ENCODE data around the gene DHCR24. TPM values are rescaled to one million over a fixed set of nuclear protein-coding genes. Genes with fewer than 3 reads are reported as not detected.
"Not testable (repeated sequence)": the region's sequence is repeated elsewhere in the genome, so short reads cannot be mapped to it uniquely, and the experiment has no call there.

Gene DHCR24, protein sequence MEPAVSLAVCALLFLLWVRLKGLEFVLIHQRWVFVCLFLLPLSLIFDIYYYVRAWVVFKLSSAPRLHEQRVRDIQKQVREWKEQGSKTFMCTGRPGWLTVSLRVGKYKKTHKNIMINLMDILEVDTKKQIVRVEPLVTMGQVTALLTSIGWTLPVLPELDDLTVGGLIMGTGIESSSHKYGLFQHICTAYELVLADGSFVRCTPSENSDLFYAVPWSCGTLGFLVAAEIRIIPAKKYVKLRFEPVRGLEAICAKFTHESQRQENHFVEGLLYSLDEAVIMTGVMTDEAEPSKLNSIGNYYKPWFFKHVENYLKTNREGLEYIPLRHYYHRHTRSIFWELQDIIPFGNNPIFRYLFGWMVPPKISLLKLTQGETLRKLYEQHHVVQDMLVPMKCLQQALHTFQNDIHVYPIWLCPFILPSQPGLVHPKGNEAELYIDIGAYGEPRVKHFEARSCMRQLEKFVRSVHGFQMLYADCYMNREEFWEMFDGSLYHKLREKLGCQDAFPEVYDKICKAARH
- 10 to 100 TPM; 27.4 to 78.7 TPM for total RNA-seq

DNA sequence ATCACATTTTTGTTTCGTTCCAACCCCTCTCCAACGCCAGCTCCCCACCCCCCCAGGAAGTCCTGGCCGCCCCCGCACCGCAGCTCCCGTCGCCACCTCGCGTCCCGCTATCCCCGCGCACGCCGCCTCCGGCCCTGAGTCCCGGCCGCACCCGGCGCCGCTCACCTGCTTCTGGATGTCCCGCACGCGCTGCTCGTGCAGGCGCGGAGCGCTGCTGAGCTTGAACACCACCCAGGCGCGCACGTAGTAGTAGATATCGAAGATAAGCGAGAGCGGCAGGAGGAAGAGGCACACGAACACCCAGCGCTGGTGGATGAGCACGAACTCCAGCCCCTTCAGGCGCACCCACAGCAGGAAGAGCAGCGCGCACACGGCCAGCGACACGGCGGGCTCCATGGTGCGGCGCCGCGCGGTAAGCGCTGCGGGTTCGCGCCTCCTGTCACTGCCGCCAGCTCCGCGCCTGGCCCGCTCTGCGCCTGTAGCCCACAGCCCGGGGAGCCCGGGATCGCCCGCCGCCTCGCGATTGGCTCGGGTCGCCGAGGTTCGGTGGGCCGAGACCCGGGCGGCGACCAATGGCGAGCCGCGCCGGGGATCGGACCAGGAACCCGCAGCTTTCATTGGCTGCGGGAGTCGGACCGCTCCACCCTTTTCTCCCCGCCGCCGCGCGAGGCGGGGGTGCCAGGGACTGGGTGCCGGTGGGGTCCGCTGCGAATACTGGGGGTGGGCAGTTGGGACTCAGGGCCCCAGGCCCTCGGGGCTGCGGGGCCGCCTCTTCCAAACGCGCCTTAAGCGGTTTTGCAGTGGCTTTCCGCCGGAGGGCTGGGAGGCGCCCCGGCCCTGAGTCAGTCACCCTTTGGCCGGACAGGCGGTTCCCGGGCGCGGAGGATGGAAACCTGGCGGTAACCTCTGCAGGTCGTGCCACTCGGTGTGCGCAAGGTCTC lies at the start of gene DHCR24:
Gene DHCR24 (minus strand): TSS at position 472 of the 941 bp plus-strand sequence. CDS start 76 bp downstream, at position 396.
- peaks cover 36% of the 10 kb centered on the region for H3K4me1 Mint-ChIP-seq
- peak; percentile 94 for ATAC-seq (replicated peaks)
- H3K4me3 Mint-ChIP-seq, result peak within 1 kb of the TSS; percentile 96

DNA sequence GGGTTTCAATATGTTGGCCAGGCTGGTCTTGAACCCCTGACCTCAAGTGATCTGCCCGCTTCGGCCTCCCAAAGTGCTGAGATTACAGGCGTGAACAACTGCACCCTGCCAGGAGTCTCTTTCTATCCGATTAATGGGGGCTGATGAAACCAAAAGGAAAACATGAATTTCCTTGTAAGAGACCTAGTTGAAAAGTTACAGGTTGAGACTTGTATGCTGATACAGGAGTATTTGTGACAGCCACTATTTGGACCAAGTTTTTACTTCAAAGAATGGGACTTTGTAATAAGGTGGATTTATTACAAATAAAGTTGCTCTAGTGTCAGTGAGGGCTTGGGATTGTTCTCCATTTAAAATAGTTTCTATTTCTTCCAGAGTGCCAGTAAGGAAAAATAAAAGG lies 49.8 kb upstream of the DHCR24 start:
- ATAC-seq (replicated peaks), result no peak
- H3K9me3 Mint-ChIP-seq, result peaks cover 3% of the 10 kb centered on the region
- H3K27ac Mint-ChIP-seq, result no peak overlapping the region

More for the DNA sequence above, at the start of gene DHCR24:
- Mint-ChIP-seq H3K9me3 (no peaks in the 10 kb centered on the region), H3K27me3 (peaks cover 19% of the 10 kb centered on the region), H3K27ac (peak within 1 kb of the TSS; percentile 72), H3K36me3 (ENCODE audit: low read depth) (peaks cover 39% of the 10 kb centered on the region)

DNA sequence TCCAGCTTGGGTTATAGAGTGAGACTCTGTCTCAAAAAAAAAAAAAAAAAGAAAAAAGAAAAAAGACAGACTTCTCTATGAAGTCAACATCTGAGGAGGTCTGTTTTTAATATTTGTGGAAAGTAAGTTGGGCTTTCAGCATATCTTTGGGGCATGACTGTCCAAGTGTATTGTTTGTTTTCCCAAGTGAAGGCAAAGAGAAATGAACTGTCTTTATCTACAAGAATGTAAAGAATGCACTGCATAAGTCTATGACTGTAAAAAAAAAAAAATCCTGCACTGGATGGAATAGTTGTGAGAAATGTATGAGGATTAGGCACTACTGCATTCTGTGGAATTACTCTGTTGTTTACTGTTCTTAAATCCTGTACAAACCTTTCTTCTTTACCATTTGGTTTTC lies 47.9 kb upstream of the DHCR24 start:
- ATAC-seq (replicated peaks), result no peak
- Mint-ChIP-seq H3K9me3 (peaks cover 6% of the 10 kb centered on the region), H3K4me1 (peaks cover 5% of the 10 kb centered on the region), H3K4me3 (no peak overlapping the region), H3K36me3 (ENCODE audit: low read depth) (no peaks in the 10 kb centered on the region), H3K27me3 (peaks cover 25% of the 10 kb centered on the region), H3K27ac (no peak overlapping the region)

More for the DNA sequence above, 49.8 kb upstream of the DHCR24 start:
- Mint-ChIP-seq H3K4me1 (peaks cover 5% of the 10 kb centered on the region), H3K4me3 (no peak overlapping the region), H3K36me3 (ENCODE audit: low read depth) (no peaks in the 10 kb centered on the region), H3K27me3 (peaks cover 23% of the 10 kb centered on the region)

DNA sequence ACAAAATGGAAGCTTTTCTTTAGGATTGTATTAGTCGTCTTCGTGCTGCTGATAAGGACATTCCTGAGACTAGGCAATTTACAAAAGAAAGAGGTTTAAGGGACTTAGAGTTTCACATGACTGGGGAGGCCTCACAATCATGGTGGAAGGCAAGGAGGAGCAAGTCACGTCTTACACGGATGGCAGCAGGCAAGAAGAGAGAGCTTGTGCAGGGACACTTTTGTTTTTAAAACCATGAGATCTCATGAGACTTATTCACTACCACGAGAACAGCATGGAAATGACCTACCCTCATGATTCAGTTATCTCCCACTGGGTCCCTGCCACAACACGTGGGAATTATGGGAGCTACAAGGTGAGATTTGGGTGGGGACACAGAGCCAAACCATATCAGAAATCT lies 47.1 kb upstream of the DHCR24 start:
- not testable (repeated sequence) for H3K36me3 Mint-ChIP-seq (ENCODE audit: low read depth); H3K9me3 Mint-ChIP-seq; H3K4me3 Mint-ChIP-seq; H3K4me1 Mint-ChIP-seq; ATAC-seq (replicated peaks); H3K27ac Mint-ChIP-seq
- peaks cover 25% of the 10 kb centered on the region for H3K27me3 Mint-ChIP-seq

DNA sequence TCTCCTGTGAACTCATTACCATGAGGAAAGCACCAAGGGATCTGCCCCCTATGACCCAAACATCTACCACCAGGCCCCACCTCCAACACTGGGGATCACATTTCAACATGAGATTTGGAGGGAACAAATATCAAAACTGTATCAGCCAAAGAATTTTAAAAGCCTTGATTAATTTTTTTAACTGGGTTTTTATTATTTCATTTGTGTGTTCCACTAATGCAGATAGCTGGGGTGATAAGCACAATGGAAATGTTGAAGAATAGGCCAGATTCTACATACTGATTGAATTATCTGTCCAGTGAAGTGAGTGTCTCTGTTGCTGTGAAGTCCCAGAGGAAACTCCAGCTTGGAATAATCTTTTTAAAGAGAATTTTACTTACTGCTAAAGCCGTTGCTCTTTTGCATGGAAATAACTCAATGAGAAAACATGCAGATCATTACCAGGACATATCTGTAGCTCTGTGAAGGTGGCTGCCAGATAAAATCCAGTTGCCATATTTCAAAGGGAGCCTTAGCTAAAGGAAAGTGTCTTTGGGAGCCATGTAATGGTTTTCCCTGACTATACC lies 44.4 kb upstream of the DHCR24 start:
- H3K27ac Mint-ChIP-seq, result no peak overlapping the region
- no peaks in the 10 kb centered on the region for H3K4me1 Mint-ChIP-seq
- ATAC-seq (replicated peaks), result no peak
- H3K27me3 Mint-ChIP-seq, result peaks cover 15% of the 10 kb centered on the region
- H3K36me3 Mint-ChIP-seq (ENCODE audit: low read depth), result no peaks in the 10 kb centered on the region
- H3K9me3 Mint-ChIP-seq, result peaks cover 6% of the 10 kb centered on the region
- no peak overlapping the region for H3K4me3 Mint-ChIP-seq

DNA sequence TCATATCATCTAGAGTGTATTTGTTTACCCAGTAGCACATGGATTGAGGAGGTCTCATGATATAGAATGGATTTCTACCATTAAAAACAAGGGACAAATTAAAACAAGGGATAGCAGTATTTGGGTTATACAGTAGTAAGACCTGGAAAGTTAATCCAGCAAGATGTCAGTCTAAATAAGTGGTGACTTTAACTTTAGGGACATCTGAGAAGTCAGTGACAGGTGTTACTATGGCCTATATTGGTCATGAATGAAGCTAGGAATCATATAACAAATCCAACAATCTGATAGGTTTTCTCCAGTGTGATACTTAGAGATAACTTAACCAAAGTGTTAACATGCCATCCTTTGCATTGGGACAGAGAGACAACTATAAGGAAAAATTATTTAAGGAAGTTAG lies 42.7 kb upstream of the DHCR24 start:
- Mint-ChIP-seq H3K27ac (no peak overlapping the region), H3K4me3 (no peak overlapping the region), H3K36me3 (ENCODE audit: low read depth) (no peaks in the 10 kb centered on the region), H3K27me3 (peaks cover 17% of the 10 kb centered on the region), H3K9me3 (peaks cover 6% of the 10 kb centered on the region), H3K4me1 (no peaks in the 10 kb centered on the region)
- ATAC-seq (replicated peaks), result no peak

DNA sequence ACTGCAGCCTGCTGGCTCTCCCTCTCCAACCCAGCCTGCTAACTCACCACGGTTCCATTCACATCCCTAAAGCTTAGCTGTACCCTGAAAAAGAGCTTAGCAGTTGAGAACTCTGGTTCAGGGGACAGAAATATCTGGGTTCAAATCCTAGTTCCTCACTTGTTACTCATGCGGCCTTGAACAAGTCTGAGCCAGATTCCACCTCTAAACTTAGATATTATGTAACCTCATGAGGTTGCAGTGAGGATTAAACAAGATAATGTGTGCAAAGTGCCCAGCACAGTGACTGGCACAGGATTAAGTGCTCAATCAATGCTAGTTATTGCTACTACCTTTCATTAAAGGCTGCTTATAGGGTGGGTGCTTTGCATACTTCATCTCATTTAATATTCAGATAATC lies 41.3 kb upstream of the DHCR24 start:
- no peaks in the 10 kb centered on the region for H3K4me1 Mint-ChIP-seq
- H3K9me3 Mint-ChIP-seq, result peaks cover 6% of the 10 kb centered on the region
- H3K36me3 Mint-ChIP-seq (ENCODE audit: low read depth), result no peaks in the 10 kb centered on the region
- peaks cover 15% of the 10 kb centered on the region for H3K27me3 Mint-ChIP-seq
- ATAC-seq (replicated peaks), result no peak
- no peak overlapping the region for H3K4me3 Mint-ChIP-seq
- no peak overlapping the region for H3K27ac Mint-ChIP-seq

DNA sequence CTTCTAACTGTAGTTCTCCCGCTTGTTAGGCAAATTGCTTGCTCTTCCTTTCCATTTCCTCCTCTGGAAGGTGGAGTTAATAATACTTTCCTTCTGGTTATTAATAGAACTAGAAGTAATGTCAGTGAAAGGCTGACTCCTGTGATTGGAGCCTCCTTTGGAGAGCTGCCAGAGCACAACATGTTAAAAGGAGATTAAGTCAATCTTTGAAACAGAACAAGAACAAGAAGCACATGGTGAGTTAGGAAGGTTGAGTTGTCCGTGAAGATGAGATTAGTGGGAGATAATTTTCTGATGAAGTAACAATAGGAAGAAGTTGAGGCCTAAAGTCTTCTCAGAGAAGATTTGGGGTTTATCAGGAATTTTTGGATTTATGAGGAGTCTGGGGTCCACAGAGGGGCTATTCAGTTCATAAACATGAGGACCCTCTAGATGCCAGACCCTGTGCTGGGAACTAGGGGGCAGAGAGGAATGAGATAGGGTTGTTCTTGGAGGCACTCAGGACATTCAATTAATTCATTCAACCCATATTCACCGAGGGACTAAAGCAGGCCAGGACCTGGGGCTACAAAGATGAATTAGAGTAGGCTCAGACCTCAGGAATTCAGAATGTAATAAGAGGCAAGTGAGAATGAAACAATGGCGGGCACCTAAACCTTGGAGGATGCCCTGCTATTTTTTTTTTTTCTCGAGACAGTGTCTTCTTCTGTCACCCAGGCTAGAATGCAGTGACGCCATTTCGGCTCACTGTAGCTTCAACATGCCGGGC lies 40.7 kb upstream of the DHCR24 start:
- peaks cover 6% of the 10 kb centered on the region for H3K9me3 Mint-ChIP-seq
- no peaks in the 10 kb centered on the region for H3K36me3 Mint-ChIP-seq (ENCODE audit: low read depth)
- ATAC-seq (replicated peaks), result no peak
- H3K4me3 Mint-ChIP-seq, result no peak overlapping the region
- peaks cover 17% of the 10 kb centered on the region for H3K27me3 Mint-ChIP-seq
- no peak overlapping the region for H3K27ac Mint-ChIP-seq
- no peaks in the 10 kb centered on the region for H3K4me1 Mint-ChIP-seq

DNA sequence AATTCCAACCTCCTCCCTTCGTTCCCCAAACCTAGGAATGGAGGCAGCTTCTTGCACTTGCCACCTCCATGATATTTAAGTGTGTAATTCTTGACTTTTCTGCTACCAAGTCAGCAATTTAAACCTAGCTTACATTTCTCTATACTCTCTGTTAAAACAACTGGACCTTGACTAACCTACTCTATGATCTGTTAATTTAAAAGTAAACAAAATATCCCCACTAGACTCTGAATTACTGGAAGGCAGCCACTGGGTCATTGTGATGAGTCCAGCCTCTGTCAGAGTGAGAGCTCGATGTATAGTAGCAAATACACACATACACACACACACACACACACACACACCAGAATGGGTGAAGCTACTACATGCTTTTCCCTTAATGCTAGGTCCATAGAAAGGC lies 40.0 kb upstream of the DHCR24 start:
- Mint-ChIP-seq H3K9me3 (peaks cover 6% of the 10 kb centered on the region), H3K4me1 (no peaks in the 10 kb centered on the region), H3K27ac (no peak overlapping the region), H3K36me3 (ENCODE audit: low read depth) (no peaks in the 10 kb centered on the region), H3K27me3 (peaks cover 20% of the 10 kb centered on the region), H3K4me3 (no peak overlapping the region)
- ATAC-seq (replicated peaks), result no peak

DNA sequence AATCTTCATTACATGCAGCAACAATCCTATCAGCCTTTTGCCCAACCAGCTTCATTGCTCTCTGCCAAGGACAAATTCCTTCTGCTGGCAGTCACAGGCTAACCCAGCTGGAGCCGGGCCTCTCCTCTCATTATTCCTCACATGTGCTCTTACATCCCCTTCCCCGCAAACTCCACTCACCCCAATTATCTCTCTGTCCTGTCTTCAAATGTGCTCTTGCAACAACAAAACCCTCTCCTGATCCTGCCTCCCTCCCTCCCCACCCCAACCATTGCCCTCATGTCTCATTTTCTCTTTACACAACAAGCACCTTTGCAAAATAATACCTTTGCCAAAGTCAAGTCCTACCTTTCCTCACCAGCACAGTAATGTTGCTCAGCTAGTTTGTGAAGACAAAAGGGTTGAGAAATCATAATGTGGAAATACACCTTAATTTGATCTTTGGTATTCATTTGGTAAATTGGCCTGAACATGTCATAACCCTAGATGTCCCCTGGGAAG lies 36.0 kb upstream of the DHCR24 start:
- Mint-ChIP-seq H3K4me1 (no peaks in the 10 kb centered on the region), H3K27me3 (peaks cover 23% of the 10 kb centered on the region), H3K4me3 (no peak overlapping the region), H3K27ac (no peak overlapping the region), H3K36me3 (ENCODE audit: low read depth) (no peaks in the 10 kb centered on the region), H3K9me3 (peaks cover 3% of the 10 kb centered on the region)
- ATAC-seq (replicated peaks), result no peak

DNA sequence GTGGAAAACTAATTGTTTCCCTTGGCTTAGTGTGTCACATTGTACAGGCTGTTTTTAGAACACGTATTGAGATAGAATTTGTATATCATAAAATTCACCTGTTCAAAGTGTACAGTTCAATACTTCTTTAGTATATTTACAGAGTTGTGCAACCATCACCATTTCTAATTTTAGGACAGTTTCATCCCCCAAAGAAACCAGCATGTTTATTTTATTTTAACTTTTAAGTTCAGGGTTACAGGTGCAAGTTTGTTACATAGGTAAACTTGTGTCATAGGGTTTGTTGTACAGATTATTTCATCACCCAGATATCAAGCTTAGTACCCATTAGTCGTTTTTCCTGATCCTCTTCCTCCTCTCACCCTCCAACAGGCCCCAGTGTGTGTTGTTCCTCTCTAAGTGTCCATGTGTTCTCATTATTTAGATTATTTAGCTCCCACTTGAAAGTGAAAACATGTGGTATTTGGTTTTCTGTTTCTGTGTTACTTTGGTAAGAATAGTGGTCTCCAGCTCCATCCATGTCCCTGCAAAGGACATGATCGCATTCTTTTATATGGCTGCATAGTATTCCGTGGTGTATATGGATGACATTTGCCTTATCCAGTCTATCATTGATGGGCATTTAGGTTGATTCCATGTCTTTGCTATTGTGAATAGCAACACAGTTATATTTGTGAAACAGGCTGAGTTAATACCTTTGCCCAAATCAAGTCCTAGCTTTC lies 35.2 kb upstream of the DHCR24 start:
- H3K4me3 Mint-ChIP-seq, result no peak overlapping the region
- no peak overlapping the region for H3K27ac Mint-ChIP-seq
- no peaks in the 10 kb centered on the region for H3K4me1 Mint-ChIP-seq
- ATAC-seq (replicated peaks), result no peak
- no peaks in the 10 kb centered on the region for H3K36me3 Mint-ChIP-seq (ENCODE audit: low read depth)
- peaks cover 24% of the 10 kb centered on the region for H3K27me3 Mint-ChIP-seq
- peaks cover 3% of the 10 kb centered on the region for H3K9me3 Mint-ChIP-seq

DNA sequence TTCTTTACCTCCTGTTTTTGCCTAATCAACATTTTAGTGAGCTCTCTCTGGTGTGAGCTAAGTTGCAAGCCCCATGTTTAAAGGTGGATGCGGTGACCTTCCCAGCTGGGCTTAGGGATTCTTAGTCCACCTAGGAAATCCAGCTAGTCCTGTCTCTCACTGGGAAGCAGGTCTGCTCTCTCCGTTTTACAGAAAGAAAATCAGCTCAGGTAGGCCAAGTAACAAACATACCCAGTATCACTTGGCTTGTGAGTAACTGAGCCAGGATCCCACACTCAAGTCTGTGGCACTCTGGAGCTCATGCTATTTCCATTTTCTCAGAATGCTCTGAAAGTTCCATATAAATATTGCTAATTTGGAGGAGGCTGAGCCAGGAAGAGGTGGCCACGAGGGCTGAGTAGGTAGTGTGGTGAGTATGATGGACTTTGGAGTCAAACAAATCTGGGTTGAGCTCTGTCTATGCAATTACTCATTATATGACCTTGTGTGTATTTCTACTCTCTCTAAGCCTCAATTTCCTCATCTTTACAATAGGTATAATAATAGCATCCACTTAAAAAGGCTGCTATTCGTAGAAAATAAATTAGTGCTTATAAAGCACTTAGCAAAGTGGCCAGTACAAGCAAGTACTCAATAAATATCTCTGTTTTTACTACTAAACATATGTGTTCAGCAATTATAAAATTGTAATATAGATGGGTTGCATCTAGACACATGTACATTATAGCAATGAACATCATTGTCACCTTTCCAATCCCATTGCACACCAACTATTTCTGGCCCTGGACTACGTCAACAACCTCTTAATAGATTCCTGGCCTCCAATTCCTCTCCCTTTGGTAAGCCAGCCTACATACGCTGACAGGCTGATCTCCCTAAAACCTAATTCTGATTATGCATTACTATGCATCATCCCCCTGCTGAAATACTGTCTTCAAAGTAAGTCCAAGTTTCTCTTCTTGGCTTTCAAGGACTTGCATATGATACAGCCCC lies 32.7 kb upstream of the DHCR24 start:
- H3K36me3 Mint-ChIP-seq (ENCODE audit: low read depth), result no peaks in the 10 kb centered on the region
- no peak for ATAC-seq (replicated peaks)
- H3K27me3 Mint-ChIP-seq, result peaks cover 20% of the 10 kb centered on the region
- peaks cover 3% of the 10 kb centered on the region for H3K9me3 Mint-ChIP-seq
- no peak overlapping the region for H3K27ac Mint-ChIP-seq
- H3K4me3 Mint-ChIP-seq, result no peak overlapping the region
- H3K4me1 Mint-ChIP-seq, result no peaks in the 10 kb centered on the region

Measured in activated T-helper 17 cell treated with anti-CD3 and anti-CD28 coated beads, Interleukin-2, amount 50 U/mL, for 72 hours (primary cell).